Measurements from ENCODE around the gene NOX4.
"Not testable (repeated sequence)": the region's sequence is repeated elsewhere in the genome, so short reads cannot be mapped to it uniquely, and the experiment has no call there.

DNA sequence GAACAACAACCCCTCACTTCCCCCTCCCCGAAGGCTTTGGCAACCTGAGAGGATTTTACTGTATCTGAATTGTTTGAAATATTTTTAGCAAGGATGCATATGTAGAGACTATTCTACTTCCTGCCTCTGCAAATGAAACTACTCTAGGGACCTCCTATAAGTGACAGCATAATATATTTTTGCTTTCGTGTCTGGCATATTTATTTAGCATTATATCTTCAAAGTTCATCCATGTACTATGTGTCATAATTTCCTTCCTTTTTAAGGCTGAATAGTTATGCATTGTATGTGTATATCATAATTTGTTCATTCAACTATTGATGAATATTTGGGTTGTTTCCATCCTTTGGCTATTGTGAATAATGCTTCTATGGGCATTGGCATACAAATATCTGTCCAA, 153.1 kb downstream of the NOX4 start:
- not testable (repeated sequence) for TF ChIP-seq NR2C2 (IDR thresholded peaks at IDR 0.05; ENCODE audit: borderline replicate concordance, control insufficient read depth, insufficient read length, low read depth); POLR2A (IDR thresholded peaks at IDR 0.05; ENCODE audit: low read depth, low read length); FOS (IDR thresholded peaks at IDR 0.05; ENCODE audit: borderline replicate concordance, extremely low read depth, insufficient read length); PAX5 (IDR thresholded peaks at IDR 0.05; ENCODE audit: borderline replicate concordance, low read depth, low read length); ZNF274 (IDR thresholded peaks at IDR 0.05; ENCODE audit: insufficient read depth, insufficient read length); ZNF384 (IDR thresholded peaks at IDR 0.05; ENCODE audit: borderline replicate concordance, low read depth, low read length)
- TF ChIP-seq, protein P1, sequence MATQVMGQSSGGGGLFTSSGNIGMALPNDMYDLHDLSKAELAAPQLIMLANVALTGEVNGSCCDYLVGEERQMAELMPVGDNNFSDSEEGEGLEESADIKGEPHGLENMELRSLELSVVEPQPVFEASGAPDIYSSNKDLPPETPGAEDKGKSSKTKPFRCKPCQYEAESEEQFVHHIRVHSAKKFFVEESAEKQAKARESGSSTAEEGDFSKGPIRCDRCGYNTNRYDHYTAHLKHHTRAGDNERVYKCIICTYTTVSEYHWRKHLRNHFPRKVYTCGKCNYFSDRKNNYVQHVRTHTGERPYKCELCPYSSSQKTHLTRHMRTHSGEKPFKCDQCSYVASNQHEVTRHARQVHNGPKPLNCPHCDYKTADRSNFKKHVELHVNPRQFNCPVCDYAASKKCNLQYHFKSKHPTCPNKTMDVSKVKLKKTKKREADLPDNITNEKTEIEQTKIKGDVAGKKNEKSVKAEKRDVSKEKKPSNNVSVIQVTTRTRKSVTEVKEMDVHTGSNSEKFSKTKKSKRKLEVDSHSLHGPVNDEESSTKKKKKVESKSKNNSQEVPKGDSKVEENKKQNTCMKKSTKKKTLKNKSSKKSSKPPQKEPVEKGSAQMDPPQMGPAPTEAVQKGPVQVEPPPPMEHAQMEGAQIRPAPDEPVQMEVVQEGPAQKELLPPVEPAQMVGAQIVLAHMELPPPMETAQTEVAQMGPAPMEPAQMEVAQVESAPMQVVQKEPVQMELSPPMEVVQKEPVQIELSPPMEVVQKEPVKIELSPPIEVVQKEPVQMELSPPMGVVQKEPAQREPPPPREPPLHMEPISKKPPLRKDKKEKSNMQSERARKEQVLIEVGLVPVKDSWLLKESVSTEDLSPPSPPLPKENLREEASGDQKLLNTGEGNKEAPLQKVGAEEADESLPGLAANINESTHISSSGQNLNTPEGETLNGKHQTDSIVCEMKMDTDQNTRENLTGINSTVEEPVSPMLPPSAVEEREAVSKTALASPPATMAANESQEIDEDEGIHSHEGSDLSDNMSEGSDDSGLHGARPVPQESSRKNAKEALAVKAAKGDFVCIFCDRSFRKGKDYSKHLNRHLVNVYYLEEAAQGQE (IDR thresholded peaks at IDR 0.05; ENCODE audit: low read depth, low read length): not testable (repeated sequence)
- TF ChIP-seq, protein P2, sequence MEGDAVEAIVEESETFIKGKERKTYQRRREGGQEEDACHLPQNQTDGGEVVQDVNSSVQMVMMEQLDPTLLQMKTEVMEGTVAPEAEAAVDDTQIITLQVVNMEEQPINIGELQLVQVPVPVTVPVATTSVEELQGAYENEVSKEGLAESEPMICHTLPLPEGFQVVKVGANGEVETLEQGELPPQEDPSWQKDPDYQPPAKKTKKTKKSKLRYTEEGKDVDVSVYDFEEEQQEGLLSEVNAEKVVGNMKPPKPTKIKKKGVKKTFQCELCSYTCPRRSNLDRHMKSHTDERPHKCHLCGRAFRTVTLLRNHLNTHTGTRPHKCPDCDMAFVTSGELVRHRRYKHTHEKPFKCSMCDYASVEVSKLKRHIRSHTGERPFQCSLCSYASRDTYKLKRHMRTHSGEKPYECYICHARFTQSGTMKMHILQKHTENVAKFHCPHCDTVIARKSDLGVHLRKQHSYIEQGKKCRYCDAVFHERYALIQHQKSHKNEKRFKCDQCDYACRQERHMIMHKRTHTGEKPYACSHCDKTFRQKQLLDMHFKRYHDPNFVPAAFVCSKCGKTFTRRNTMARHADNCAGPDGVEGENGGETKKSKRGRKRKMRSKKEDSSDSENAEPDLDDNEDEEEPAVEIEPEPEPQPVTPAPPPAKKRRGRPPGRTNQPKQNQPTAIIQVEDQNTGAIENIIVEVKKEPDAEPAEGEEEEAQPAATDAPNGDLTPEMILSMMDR (IDR thresholded peaks at IDR 0.05 in 2 of 3, conservative IDR thresholded peaks at IDR 0.05 in 1 of 3; ENCODE audit: control insufficient read depth in 2 of 3, extremely low read depth in 1 of 3, insufficient read depth in 1 of 3, low read depth in 3 of 3, low read length in 3 of 3): not testable (repeated sequence)

All from GM12878 (cell line).